HFF-Myc (cell line): ENCODE measurements around the gene JOSD1.

Experiments
- DNase-seq: peaks from one replicate; pipeline ENCODE4 v3.0.0-alpha.2; 2011; ENCODE audit warnings: low read depth; ENCODE audit errors: extremely low read depth
- H3K4me3 ChIP-seq: replicated peaks from 2 replicates; pipeline ENCODE4 v1.5.1; 2011; ENCODE audit warnings: low read depth, mild to moderate bottlenecking, control low read depth, low read length
- TF ChIP-seq, protein P1 (sequence below): IDR thresholded peaks from 2 replicates; pipeline ENCODE4 v1.5.1; 2012; ENCODE audit warnings: mild to moderate bottlenecking, low read depth, low read length, control low read depth; ENCODE audit errors: missing control alignments

JOSD1 gene

DNA sequence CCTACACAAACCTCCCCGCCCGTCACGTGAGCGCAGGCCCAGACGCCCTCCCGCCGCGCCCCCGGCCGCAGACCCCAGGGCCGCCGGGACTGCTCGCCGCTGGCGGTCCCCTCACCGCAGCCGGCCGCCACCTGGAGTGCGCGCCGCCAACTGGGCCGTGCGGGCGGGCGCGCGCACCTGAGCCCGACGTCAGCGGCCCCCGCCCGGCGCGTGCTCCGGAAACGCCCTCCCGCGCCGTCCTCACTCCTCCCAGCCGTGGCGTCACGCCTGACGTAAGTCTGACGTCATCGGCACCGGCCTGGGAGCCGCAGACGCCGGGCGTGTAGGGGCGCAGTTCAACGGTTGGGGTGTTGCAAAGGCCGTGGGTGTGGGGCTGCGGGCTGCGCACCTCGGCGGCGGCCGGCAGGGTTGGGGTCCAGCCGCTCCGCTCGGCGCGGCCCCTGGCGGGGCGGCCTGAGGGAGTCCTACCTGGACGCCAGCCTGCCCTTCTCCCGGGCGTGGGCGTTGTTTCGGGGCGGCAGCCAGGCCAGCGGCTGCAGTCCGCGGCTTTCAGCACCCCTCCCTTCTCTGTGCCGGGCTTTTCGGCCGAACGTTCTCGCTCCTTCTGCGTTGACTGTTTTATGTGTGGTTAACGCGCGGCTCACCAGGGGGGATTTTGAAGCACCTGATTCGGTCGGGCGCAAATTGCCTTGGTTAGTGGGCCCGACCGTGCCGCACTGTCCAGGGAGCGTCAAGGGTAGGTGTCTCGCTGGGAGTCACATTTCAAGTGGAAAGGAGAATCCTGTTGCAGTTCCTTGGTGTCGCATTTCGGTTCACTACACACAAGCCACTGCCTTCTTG is at the start of gene JOSD1:
TSS of gene JOSD1 (minus strand) at position 155 of the 840 bp plus-strand sequence. CDS start 956 bp downstream, outside the sequence.
- TF ChIP-seq, protein P1, sequence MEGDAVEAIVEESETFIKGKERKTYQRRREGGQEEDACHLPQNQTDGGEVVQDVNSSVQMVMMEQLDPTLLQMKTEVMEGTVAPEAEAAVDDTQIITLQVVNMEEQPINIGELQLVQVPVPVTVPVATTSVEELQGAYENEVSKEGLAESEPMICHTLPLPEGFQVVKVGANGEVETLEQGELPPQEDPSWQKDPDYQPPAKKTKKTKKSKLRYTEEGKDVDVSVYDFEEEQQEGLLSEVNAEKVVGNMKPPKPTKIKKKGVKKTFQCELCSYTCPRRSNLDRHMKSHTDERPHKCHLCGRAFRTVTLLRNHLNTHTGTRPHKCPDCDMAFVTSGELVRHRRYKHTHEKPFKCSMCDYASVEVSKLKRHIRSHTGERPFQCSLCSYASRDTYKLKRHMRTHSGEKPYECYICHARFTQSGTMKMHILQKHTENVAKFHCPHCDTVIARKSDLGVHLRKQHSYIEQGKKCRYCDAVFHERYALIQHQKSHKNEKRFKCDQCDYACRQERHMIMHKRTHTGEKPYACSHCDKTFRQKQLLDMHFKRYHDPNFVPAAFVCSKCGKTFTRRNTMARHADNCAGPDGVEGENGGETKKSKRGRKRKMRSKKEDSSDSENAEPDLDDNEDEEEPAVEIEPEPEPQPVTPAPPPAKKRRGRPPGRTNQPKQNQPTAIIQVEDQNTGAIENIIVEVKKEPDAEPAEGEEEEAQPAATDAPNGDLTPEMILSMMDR, result no peak
- peak; percentile 59 for DNase-seq
- peak within 1 kb of the TSS; percentile 82 for H3K4me3 ChIP-seq

DNA sequence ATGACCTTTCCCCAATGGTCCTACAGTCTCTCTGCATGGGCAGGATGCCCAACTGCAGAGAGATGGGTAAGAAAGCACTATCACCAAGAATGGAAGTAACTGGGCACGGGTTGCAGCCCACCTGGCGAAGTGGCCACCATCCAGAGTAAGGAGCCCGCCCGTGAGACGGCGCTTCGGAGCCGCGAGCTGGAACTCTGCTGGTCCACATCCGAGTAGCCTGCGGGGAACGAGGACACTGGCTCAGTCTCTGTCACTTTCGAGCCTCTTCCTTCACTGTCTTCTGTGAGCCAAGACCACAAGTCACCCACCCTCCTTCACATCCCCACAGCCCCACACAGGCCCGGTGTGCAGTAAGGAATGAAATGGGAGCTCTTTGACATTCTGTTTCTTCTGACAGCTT is 49.4 kb upstream of the JOSD1 start:
- TF ChIP-seq, protein P1, result no peak
- no peak for DNase-seq

DNA sequence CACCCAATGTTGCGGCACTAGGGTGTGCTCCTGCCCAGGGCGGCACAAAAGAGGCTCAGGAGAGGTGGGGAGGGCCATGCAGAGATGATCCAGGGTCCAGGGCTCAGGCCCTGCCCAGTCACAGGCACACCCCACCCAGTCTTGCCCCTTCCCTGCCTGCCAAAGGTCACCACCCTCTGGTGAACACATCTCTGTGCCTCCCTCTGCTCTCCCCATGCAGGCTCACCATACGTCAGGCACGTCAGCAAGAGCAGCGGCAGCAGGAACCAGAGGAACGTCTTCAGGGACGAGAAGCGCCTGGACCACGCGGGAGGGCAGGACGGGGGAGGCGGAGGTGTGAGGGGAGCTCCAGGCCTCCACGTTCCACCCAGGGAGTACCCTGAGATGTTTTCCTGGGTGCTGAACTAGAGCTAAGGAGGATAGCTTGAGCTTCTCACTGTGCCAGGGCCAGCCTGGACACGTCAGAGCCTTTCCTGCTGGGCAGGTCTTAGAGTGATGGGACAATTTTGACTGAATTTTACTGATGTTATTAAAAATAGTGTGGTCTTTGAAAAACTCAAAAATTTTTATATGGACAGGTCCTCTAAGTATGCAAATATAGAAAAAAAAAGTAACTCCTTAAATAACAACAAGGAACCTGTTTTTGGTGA is 47.9 kb upstream of the JOSD1 start:
- TF ChIP-seq, protein P1, result no peak
- DNase-seq, result no peak
- H3K4me3 ChIP-seq, result no peak overlapping the region

More for the DNA sequence above, 49.4 kb upstream of the JOSD1 start:
- H3K4me3 ChIP-seq, result no peak overlapping the region

DNA sequence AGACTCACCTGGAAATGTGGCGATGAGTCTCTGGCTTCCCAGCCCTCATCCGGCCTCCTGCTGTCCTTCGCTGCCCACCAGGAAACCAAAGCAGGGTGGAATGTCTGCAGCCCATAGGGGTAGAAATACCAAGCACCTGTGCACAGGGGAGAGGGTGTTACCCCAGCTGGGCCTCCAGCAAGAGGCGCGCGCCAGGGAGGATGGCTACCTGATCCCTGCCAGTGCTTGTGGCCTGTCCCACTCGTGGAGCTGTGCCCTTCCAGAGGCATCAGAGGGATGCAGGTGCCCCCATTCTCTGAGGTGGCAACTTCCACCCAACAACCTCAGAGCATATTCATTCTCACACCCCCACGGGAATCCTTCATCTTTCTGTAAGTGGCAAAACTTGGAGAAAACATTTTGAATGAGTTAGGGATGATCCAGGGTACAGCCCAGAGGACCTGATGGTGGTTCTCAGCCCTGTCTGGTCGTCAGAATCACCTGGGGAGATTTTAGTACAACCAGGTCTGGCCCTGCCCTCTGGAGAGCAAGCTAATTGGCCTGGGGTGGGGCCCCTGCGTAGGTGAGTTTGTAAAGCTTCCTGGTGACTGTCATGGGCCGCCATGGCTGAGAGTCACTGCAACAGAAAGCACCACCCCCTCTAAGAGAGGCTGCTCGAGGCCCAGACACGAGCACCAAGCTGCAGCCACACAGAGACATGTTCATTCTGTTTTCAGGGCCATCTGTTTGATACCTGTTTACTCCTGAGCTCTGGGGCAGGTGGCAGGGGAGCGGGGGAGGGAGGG is 45.1 kb upstream of the JOSD1 start:
- no peak for DNase-seq
- TF ChIP-seq, protein P1, result no peak
- H3K4me3 ChIP-seq, result no peak overlapping the region

- TF ChIP-seq, protein P1, result no peak
- DNase-seq, result peak; percentile 37
- no peak overlapping the region for H3K4me3 ChIP-seq
Measured at GRCh38 chr22:38744981-38745380, 44.2 kb upstream of the JOSD1 start.

DNA sequence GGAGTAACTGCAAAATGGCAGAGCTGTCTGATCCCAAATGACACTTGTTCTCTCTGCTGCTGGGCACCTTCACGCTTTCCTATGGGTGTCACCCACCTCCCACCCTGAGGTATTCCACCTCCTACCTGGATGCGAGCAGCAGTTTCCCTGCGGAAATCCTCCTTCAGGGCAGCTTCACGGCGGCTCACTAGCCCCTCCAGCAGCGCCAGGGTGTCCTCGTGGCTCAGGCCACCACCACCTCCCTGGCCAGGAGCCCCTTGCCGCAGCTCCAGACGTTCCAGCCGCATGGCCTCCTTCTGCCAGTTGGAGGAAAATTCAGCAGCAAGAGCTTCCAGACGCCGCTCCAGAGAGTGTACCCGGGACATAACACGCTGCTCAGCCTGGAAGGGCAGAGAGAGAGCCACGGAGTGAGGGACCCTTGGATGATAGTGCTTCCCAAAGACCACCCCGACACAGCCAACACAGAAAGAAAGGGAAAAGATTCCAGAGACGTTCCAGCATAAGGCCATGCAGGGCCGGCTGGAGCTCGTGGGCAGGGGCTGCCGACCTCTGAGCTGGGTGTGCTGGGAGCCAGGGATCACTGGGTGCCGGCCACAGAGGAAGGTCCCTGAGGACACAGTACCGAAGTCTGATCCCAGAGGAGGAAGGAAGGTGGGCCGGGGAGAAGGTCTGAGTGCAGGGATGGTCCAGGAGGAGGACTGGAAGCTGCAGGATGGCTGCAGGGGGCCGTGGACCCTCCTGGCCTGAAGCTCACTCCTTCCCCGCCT is 41.6 kb upstream of the JOSD1 start:
- DNase-seq, result no peak
- no peak overlapping the region for H3K4me3 ChIP-seq
- TF ChIP-seq, protein P1, result no peak
